Spleen (tissue), 7 donors: ENCODE measurements around the gene CEMP1.

ENCODE experiments used
- POLR2A ChIP-seq, 3 donors: fragments of 450-650 bp; IDR thresholded peaks; one replicate each; pipeline ENCODE4 v1.5.1; 2017; ENCODE audit warnings: antibody characterized with exemption in 3 of 3, mild to moderate bottlenecking in 1 of 3
- POLR2AphosphoS5 ChIP-seq, 3 donors: sonication (generic); formaldehyde crosslinking; IDR thresholded peaks; one replicate each; pipeline ENCODE4 v1.5.1; 2017; ENCODE audit warnings: antibody characterized with exemption in 3 of 3
- TF ChIP-seq, protein P1 (sequence below), 11 experiments: fragments of 200-600 bp in 7 of 11; fragments of 450-650 bp in 4 of 11; sonication (generic) in 4 of 11; IDR thresholded peaks in 8 of 11; conservative IDR thresholded peaks in 3 of 11; 1 replicate in 7 of 11; 2 replicates in 4 of 11; pipeline versions ENCODE4 v1.4.0 to v1.8.0; 2016 to 2021; ENCODE audit warnings: antibody characterized with exemption in 11 of 11, inconsistent platforms in 4 of 11, mild to moderate bottlenecking in 1 of 11
- donor health status: DM: no; HTN: no; CAD: no; lungs with moderate emphysema.
- donor health status: DM: no; HTN: no; CAD: no.
- donor health status: DM: no; HTN: no; CAD: no.

DNA sequence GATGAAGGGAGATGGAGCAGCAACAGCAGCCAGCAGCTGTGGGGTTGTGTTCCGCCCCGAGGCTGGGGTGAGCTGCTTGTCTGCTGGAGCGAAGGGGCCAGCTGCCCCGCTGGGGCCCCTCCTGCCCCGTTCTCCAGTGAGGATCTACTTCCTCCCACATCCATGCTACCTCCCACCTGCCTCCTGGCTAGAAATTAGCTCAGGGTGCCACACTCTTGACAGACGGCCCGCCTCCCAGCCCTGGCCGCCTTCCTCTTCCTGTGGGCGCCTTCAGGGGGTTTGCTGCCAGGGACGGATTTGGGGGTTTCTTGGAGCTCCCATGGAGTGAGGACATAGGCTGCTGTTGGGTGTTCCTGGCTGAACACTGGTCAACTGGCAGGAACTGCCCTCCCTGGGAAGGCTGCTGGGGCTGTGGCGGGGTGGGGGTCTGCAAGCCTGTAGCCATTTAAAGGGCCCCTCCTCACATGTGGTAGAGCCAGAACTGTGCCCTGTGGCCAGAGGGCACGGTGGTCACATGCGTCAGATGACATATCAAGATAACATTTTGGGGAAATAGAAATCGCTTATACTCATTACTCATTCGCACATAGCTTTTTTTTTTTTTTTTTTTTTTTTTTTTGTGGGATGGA lies 43.2 kb downstream of the CEMP1 start:
- TF ChIP-seq, protein P1, sequence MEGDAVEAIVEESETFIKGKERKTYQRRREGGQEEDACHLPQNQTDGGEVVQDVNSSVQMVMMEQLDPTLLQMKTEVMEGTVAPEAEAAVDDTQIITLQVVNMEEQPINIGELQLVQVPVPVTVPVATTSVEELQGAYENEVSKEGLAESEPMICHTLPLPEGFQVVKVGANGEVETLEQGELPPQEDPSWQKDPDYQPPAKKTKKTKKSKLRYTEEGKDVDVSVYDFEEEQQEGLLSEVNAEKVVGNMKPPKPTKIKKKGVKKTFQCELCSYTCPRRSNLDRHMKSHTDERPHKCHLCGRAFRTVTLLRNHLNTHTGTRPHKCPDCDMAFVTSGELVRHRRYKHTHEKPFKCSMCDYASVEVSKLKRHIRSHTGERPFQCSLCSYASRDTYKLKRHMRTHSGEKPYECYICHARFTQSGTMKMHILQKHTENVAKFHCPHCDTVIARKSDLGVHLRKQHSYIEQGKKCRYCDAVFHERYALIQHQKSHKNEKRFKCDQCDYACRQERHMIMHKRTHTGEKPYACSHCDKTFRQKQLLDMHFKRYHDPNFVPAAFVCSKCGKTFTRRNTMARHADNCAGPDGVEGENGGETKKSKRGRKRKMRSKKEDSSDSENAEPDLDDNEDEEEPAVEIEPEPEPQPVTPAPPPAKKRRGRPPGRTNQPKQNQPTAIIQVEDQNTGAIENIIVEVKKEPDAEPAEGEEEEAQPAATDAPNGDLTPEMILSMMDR (IDR thresholded peaks at IDR 0.05 in 8 of 11, conservative IDR thresholded peaks at IDR 0.05 in 3 of 11) = no peak
- TF ChIP-seq POLR2A (IDR thresholded peaks at IDR 0.05) (no peak), POLR2AphosphoS5 (IDR thresholded peaks at IDR 0.05) (no peak)
